ENCODE measurements around the gene SERPINA12.
A peak's percentile ranks its signal among the peaks of the same experiment; 100 is the strongest.

Gene SERPINA12

GRCh38 chr14:94441531-94442205 is 67.6 kb downstream of the SERPINA12 start:
- no peak overlapping the region for H3K4me3 ChIP-seq (replicated peaks; ENCODE audit: low read depth, low read length)
- TF ChIP-seq CTCF (IDR thresholded peaks at IDR 0.05; ENCODE audit: low read length, missing control alignments), result no peak
- DNase-seq (ENCODE audit: low read depth), result no peak

- TF ChIP-seq CTCF (IDR thresholded peaks at IDR 0.05; ENCODE audit: low read length, missing control alignments), result no peak
- DNase-seq (ENCODE audit: low read depth), result no peak
- H3K4me3 ChIP-seq (replicated peaks; ENCODE audit: low read depth, low read length), result no peak overlapping the region
Measured at GRCh38 chr14:94441130-94441529, 68.1 kb downstream of the SERPINA12 start.

GRCh38 chr14:94439453-94440057 is 69.7 kb downstream of the SERPINA12 start:
- DNase-seq (ENCODE audit: low read depth), result no peak
- peak; percentile 1 for TF ChIP-seq CTCF (IDR thresholded peaks at IDR 0.05; ENCODE audit: low read length, missing control alignments)
- H3K4me3 ChIP-seq (replicated peaks; ENCODE audit: low read depth, low read length), result no peak overlapping the region
